ENCODE data around the gene FARS2.

- TF ChIP-seq CTCF (IDR thresholded peaks at IDR 0.05) (no peak), EZH2 (IDR thresholded peaks at IDR 0.05; ENCODE audit: borderline replicate concordance, insufficient read depth, low read depth, low read length, poor library complexity, severe bottlenecking) (no peak)
Measured at GRCh38 chr6:5425797-5426196, 164.5 kb downstream of the FARS2 start.
